Articular chondrocyte of knee joint (primary cell): Measurements from ENCODE around the gene FAM204A. TPM values are rescaled to one million over a fixed set of nuclear protein-coding genes. Genes with fewer than 3 reads are reported as not detected.

ENCODE experiments used
- total RNA-seq: library from RNA; depleted of rRNA; stranded (reverse); fragments of >200 nt; gene quantifications from 2 replicates; pipeline ENCODE4 v1.2.3, GENCODE V29; 2012

Gene FAM204A
- total RNA-seq: 105 and 120 TPM in 2 replicates

DNA sequence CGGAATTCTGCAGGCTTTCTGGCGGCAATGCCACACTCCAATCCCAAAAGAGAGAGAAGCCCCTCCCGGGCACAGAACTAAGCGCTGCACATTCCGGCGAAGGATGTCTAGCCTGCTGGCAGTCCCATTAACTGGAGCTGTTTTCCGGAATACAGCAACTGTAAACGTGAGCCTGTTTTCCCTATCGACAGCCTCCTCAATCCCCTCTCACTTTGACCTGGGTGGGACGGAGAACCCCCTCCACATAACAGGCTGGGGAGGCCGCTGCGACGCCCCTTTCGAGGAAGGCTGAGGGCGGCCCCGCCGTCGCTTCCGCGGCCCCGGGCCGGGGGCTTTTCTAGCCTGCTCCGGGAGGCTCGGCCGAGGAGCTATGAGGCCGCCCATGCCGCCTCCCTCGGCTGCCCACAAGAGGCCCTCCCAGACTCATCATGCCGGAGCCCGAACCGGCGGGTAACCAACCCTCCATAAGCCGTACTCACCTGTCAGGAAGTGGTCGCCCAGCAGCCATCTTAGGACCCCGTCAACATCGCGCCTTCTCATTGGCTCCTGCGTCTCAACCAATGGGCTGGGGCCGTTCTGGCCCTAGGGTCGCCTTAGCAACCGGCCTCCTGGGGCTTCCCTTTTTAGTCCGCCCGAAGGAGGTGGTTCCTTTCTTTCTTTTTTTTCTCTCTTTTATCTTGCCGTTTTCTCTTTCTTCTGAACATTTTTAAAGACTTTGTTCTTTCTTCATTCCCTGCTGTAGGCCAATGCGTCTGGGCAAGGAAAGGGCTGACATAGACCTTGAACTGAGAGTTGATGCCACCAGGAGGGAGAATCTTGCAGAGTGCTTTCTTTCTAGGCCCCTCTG is at the start of gene FAM204A:
Gene FAM204A (minus strand): TSS at position 534 of the 847 bp plus-strand sequence. CDS start 5,909 bp downstream, outside the sequence.

